Left renal cortex interstitium (tissue), 4 donors: ENCODE measurements around the gene AQP11. TPM values are rescaled to one million over a fixed set of nuclear protein-coding genes. Genes with fewer than 3 reads are reported as not detected.
"Not testable (repeated sequence)": the region's sequence is repeated elsewhere in the genome, so short reads cannot be mapped to it uniquely, and the experiment has no call there.

Experiments used
- DNase-seq, 4 donors: peaks; one replicate each; pipeline ENCODE4 v3.0.0-alpha.2; 2013; ENCODE audit warnings: low read depth in 4 of 4, low spot score in 2 of 4, missing footprints in 1 of 4
- polyA plus RNA-seq, 4 donors: library from polyadenylated mRNA; unstranded; fragments of 120-200 nt; gene quantifications; one replicate each; pipeline ENCODE4 v1.2.1, GENCODE V29; 2013; ENCODE audit not compliant: insufficient read length in 4 of 4

Gene AQP11
- polyA plus RNA-seq, 4 donors, result 3.6 to 5.3 (median 4.3) TPM

DNA sequence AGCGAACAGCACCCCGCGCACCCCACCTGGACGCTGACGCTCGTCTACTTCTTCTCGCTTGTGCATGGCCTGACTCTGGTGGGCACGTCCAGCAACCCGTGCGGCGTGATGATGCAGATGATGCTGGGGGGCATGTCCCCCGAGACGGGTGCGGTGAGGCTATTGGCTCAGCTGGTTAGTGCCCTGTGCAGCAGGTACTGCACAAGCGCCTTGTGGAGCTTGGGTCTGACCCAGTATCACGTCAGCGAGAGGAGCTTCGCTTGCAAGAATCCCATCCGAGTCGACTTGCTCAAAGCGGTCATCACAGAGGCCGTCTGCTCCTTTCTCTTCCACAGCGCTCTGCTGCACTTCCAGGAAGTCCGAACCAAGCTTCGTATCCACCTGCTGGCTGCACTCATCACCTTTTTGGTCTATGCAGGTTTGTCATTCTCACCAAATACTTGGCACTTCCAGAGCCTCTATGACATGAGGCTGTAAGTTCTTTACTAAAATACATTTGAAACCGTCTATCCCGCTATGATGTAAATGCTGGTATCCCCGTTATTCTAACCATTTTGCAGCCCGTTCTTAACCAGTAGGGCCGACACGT lies 535 bp downstream of the AQP11 start:
- DNase-seq, result peak; percentile 7 to 32 (median 22)

DNA sequence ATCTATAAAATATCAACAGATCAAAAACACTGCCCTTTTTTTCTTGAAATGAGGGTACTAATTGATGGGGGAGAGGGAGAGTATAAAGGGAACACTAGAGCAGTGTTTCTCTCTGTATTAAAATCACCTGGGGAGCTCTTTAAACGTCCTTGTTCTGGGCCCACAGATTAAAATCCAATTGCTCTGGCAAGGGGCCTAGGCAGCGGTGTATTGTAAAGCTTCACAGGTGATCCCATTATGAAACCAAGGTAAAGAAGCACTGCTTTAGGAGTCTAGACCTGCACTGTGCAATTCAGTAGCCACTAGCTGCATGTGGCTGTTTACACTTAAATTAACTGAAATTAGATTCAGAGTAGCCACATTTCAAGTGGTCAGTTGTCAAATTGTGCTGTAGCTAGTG lies 3.0 kb downstream of the AQP11 start:
- no peak for DNase-seq

DNA sequence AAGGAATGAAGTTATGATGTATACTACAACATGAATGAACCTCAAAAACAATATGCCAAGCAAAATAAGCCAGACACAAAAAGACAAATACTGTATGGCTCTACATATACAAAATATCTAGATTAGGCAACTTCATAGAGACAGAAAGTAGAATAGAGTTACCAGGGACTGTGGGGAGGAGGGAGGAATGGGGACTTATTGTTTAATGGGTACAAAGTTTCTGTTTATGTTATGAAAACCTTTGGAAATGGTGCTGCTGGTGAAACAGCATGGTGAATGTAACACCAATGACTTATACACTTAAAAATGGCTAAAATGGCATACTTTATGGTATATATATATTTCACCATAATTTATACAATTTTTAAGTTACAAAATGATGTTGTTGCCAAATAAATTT lies 4.1 kb downstream of the AQP11 start:
- no peak for DNase-seq

DNA sequence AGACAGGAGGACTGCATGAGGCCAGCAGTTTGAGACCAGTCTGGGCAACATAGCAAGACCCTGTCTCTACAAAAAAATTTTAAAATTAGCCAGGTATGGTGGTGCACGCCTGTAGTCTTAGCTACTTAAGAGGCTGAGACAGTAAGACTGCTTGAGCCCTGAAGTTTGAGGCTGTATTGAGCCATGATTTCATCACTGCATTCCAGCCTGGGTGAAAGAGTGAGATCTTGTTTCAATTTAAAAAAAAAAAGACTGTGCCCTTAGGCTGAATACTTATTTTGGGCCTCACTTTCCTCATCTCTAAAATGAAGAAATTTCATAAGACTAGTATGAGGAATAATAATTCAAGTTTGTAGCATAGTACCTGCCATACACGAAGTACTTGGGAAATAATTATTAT lies 6.9 kb downstream of the AQP11 start:
- DNase-seq, result no peak

DNA sequence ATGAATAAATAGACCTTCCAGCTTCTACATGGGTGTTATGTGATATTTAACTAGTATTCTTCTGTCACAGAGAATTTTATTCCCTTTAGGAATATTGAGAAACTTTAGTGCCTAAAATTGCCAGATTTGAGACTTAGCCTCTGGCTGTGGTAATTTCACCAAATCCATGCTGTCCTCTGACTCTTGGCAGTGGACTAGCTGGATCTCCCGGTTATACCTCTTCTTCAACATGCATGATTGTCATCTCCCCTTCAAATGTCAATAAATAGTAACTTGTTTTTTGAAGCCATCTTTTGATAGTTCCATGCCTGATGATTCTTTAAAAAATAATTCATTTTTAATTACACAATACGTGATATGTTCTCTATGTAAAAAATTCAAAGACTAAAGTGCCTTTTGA lies 8.4 kb downstream of the AQP11 start:
- no peak for DNase-seq

DNA sequence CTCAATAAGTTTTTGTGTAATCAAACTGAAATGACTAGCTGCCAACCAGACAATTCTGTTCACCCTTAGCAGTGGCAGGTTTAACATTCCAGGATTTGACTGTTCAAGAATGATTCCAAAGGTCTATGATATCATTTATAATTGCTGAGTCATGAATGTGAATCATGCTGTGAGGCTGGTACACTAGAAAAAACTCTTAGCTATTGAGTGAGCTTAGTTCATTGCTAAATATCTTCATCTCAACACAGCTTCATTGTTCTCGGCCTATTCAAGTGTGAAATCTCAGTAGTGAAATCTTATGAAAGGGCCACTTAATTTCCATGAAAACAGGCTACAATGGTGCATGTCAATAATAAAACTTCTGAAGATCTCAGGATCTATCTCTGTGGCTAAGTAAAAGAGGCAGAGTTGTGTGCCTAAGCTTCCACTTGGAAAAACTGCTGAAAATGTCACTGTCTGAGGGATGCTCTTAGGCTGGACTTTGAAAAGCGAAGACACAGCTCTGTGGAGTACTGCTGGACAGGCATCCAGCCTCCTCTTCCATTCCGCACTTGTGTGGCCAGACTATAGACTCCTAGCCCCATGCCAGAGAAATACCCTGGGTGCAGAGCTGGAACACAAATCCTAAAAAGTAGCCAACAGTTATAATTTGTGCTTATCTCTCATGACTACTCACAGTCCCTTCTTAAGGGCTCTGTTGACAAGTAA lies 12.8 kb downstream of the AQP11 start:
- DNase-seq, result no peak

DNA sequence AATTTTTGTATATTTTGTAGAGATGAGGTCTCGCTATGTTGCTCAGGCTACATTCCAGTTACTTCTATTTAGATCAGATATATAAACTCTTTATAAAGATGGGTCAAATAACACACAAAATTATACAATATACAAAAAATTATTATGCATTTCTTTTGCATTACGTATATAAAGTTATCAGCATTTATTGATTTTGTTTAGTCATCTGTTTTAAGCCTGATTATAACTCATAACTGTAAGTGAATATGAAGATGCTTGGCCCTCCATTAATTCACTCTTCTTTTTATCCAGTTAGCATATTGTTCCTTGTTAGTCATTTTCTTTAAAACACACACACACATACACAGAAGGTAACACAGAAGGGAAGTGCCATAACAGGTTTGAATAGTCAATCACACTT lies 14.5 kb downstream of the AQP11 start:
- DNase-seq, result no peak

DNA sequence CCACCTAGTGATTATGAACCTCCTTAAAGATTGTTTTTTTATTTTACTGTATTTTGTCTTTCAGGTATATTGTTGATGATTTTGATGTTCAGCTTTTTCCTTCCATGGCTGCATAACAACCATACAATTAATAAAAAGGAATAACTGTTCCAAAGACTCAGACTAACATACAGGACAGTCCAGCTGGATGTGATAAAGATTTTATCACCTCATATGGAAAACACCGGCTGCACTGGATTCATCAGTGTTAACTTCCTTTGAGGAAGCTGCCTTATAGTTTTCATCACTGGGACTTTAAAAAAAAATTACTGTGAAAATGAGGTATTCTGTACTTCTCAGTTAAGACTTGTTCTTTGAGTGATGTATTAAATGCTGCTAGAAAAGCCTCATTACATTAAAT lies 19.5 kb downstream of the AQP11 start:
- no peak for DNase-seq

DNA sequence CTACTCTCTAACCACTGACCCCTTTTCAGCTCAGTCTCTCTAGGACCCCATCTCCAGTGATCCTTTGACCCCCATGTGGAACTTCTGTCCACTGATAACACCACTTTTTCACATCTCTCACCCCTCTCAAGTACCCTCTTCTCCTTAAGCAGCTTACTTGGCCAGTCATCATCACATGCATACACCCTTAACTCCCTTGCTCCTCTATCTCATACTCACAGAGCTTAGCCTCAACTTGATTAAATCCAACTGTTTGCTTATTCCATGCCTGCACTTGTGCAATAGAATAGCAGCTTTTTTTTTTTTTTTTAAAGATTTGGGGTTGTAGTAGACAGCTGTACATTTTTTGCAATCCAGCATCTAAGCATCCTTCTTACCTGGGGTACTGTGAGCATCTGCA lies 22.2 kb downstream of the AQP11 start:
- no peak for DNase-seq

DNA sequence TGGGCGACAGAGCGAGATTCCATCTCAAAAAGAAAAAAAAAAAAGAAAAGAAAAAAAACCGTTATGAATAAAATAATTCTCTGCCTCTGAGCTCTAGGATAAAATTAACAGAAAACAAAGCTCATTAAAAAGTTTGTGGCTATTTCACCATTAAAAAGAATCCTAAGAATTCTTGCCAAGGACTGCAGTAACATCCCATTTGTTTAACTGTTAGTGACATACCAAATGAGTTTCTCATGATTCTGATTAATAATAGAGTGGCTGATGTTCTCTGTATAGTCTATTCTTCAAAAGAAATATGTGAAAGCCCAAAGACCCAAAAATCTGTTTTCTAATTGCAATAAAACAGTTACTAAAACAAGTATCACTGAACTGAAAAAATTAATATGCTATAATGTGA lies 28.1 kb downstream of the AQP11 start:
- DNase-seq, result no peak

DNA sequence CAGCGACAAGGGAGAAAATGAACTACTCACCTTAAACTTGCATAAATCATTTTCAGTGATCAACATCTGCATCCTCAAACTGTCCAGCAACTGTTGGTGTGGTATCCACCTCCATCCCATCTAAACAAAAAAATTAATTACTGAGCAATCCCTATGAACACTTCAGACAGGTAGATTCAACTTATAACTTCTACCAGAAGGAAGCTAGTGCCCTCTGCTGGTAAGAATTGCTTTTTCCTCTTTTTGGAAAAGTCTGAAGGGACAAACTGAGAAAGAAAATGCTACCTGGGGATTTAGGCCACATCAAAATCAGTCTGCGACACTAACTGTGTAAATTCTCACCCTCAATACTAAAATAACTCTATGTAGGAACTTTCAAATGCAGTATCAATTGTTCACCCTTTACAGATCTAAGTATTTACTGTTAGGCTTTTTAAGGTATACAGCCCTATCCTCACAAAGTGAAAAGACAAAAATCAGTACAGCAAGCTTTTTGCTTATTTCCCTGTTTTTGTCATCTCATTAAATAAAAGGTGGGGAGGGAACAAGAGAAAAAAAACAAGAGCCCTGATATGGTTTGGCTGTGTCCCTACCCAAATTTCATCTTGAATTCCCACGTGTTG lies 29.9 kb downstream of the AQP11 start:
- DNase-seq, result peak in 2 of 4 donors; percentile 7 to 45

DNA sequence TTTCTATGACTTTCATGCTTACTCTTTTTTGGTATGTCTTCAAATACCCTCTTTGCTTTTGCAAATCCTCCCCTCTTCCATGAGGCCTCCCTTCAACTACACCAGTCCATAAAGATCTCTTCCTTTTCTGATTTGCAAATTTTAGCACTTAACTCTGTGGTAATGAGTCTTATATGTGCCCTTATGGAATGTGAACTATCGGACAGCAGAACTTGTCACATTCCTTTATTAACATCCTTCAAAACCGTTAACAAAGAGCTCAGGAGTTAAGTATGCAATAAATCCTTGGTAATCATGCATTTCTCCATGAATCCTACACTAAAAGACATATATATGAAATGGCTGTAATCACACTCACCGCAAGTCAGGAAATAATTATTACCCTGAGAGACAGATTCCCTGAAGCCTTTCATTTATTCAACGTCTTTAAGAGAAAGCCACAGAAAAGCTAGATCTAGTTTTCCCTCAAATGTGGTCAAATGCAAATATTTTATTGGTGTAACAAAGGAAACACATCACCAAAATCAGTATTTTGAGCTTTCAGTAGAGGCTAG lies 40.5 kb downstream of the AQP11 start:
- no peak for DNase-seq

DNA sequence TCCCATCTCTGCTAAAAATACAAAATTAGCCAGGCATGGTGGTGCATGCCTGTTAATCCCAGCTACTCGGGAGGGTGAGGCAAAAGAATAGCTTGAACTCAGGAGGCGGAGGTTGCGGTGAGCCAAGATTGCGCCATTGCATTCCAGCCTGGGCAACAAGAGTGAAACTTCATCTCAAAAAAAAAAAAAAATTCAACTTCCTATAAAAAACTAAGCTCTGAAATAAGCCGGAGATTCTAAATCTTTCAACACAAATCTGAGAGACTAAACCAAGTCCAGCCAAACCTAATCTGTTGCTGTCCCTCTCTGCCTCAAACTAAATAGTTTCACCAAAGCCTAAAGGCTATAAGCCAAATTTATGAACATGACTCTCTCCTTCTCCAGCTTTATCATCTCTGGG lies 44.2 kb downstream of the AQP11 start:
- not testable (repeated sequence) for DNase-seq

DNA sequence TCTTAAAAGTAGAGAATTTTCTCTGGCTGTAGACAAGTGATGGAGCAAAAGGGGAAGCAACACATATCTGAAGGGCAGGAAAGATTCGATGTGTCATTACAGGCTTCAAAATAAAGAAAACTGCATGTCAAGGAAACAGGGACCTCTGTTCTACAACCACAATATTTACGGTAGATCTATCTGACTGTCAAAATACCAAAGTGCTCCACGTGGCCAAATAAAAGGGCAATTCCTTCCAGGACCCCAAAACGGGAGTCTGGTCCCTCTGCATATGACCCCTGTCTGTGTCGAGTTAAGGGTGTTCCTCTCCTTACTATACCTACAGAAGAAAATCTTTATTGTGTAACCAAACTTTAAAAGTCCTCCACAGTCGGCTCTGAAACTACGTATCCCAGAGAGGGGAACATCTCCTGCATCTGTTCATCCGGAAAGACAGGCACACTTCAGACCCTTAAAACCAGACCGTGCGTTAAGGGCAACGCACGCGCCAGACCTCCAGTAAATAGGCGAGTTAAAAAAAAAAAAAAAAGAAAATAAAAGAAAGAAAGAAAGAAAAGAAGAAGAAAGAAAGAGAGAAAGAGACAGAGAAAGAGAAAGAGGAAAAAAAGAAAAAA lies 47.1 kb downstream of the AQP11 start:
- no peak for DNase-seq

DNA sequence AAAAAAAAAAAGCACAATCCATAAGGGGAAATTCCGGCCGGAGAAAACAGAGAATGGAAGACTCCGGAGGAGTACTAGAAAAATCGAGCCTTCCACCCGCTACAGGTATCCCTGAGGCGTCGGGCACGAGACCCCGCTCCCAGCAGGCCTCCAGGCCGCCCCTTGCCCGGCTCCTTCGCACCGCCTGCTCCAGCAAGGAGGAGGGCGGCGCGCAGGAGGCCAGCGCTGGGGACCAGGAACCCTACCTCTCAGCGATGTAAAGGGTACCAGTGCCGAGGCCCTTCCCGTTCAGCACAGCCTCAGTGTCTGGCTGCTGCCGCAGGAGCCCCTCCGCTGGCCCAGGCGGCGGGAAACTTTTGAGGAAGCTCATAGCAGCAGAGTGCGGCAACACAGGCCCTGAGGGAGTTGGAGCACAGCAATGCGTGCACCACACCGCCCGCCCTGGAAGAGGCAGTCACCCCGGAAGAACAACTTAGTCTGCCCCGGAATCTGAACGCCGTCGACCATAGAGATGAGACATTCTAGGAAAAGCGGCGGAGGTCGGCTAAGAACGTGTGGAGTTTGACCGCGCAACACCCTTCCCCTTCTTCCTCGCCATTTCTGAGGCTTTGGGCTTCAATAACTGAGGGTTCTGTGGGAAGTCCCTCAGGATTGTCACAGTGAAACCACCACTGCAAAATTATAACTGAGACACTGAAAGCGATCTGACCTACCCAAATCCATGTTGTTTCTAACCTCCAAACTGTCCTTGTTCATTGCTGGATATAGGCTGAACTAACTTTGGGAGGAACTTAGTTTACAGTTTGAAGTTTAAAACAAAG lies 47.8 kb downstream of the AQP11 start, which contains the start of gene CLNS1A:
Gene CLNS1A, minus strand, starts transcription at position 450 of the 821 bp plus-strand sequence. Its CDS starts 80 bp downstream, at position 370.
- DNase-seq, result peak; percentile 71 to 84 (median 81)

DNA sequence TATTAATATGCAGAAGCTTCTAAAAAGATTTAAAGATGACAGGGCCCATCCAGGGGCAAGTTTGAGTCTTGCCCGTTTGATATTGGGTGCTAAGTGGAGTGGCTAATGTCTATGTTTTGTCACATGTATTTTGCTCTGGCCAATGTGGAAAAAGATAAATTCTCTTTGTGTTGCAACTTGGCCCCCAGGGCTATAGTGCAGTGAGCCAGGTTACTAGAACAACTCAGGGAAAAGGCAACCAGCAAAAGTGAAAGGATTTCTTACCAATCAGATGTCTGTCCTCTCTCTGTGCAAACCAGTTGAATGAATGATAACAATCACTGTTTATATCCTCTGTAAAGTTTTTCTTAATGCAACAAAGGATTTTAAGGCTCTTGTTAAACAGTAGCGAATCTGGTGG lies 52.5 kb downstream of the AQP11 start:
- no peak for DNase-seq

DNA sequence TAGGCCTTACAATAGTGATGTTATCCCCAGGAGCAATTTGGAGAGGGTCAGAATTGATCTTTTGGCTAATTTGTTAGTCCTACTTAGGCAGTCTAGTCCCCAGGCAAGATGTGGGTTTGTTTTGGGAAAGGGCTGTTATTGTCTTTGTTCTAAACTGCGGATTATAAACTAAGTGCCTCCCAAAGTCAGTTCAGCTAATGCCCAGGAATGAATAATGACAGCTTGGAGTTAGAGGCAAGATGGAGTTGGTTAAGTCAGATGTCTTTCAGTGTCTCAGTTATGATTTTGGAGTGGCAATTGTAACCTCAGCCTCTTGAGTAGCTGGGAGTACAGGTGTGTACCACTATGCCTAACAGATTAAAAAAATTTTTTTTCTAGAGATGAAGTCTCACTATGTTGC lies 55.1 kb downstream of the AQP11 start:
- no peak for DNase-seq

DNA sequence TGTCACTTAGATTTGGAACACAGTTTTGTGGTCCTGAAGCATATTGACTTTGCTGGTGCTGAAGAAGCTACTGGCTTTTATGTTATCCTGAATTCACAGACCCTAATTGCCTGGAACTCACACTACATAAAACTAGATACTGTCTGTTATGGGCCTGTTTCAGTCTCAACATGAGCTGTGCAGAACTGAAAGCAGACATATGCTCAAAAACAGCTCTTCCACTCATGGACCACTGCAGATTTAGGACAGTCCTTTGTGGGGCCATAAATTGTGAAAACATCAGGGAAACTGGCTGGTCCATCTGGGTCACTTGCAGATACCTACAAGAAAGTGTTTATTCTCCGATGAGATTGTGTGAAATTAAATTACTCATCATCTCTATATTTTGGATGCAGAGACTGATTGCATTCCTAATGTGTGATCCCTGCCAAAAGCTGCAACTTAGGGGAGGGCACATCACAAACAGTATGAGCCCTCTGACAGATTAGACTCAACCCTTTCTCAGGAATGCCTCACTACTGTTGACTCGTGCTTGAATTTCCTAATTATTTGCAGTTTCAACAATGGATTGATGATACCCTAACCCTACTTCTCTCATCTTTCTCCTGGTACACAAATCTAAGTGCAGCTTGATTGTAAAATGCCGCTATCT lies 58.0 kb downstream of the AQP11 start:
- DNase-seq, result no peak

DNA sequence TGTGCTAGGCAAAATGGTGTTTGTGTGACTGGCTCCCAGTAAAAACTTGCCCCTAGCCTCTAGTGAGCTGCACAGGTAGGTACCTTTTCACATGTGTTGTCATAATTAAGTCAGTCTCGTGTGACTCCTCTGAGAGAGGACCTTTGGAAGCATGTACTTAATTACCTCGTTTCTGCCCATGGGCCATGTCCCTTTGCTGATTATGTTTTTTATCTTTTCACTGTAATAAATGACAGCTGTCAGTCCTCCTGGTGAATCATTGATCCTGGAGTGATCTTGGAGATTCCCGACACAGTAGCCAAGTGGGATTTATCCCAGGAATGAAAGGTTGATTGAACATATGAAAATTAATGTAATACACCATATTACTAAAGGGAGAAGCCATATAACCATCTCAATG lies 60.4 kb downstream of the AQP11 start:
- no peak for DNase-seq
